Chondrocyte (in vitro differentiated cells): ENCODE results near the gene CPD. TPM values are rescaled to one million over a fixed set of nuclear protein-coding genes. Genes with fewer than 3 reads are reported as not detected.

Experiments
- DNase-seq: peaks from one replicate; pipeline ENCODE4 v3.0.0; 2021; ENCODE audit warnings: mixed read lengths, low spot score
- H3K27ac Mint-ChIP-seq: one replicate; pipeline ENCODE4 v1.8.0; 2021; ENCODE audit warnings: mild to moderate bottlenecking, moderate library complexity, mixed read lengths; ENCODE audit not compliant: unreplicated experiment
- H3K27me3 Mint-ChIP-seq: 2 replicates; pipeline ENCODE4 v1.8.0; 2021; ENCODE audit warnings: low read depth, mixed read lengths
- H3K36me3 Mint-ChIP-seq: 2 replicates; pipeline ENCODE4 v1.8.0; 2021; ENCODE audit warnings: low read depth, mixed read lengths
- H3K4me1 Mint-ChIP-seq: 2 replicates; pipeline ENCODE4 v1.8.0; 2021; ENCODE audit warnings: low read depth, mild to moderate bottlenecking, mixed read lengths
- H3K4me3 Mint-ChIP-seq: one replicate; pipeline ENCODE4 v1.8.0; 2021; ENCODE audit warnings: mild to moderate bottlenecking, moderate library complexity, mixed read lengths; ENCODE audit not compliant: unreplicated experiment
- H3K9me3 Mint-ChIP-seq: 2 replicates; pipeline ENCODE4 v1.8.0; 2021; ENCODE audit warnings: low read depth, mixed read lengths
- CTCF ChIP-seq: fragments of 200-600 bp; sonication (generic); IDR thresholded peaks from 2 replicates; pipeline ENCODE4 v1.5.0; 2021; ENCODE audit warnings: antibody characterized with exemption, mild to moderate bottlenecking, moderate library complexity
- total RNA-seq: library from RNA; stranded (reverse); gene quantifications from 3 replicates; pipeline ENCODE4 v1.2.1, GENCODE V29; 2021

Gene CPD
- total RNA-seq, 1 donor from 2014 or later, result 78.1 TPM

DNA sequence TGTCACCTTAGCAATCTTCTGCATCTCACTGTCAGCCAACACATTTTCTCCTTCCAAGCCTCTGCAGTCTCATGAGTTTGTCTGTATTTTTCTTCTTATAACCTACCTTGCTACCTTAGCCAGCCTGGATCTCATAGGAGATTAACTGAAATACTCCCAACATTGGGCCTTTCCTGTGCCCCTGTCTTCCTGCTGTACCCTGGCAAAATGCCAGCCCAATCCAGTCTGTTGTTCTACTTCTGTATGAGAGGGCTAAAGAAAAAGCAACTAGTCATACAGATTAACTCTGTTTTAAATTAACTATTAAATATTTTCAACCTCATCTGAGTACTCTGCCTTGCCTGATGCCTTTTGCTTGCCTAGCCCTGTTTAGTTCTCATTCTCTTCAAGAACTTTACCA, 116.9 kb downstream of the CPD start:
- H3K36me3 Mint-ChIP-seq, result peaks cover 43% of the 10 kb centered on the region
- H3K4me1 Mint-ChIP-seq, result no peaks in the 10 kb centered on the region
- H3K27me3 Mint-ChIP-seq, result no peaks in the 10 kb centered on the region
- no peak for TF ChIP-seq CTCF
- no peak overlapping the region for H3K4me3 Mint-ChIP-seq
- H3K9me3 Mint-ChIP-seq, result no peaks in the 10 kb centered on the region
- no peak overlapping the region for H3K27ac Mint-ChIP-seq
- DNase-seq, result no peak

GRCh38 chr17:30503558-30503957, 124.8 kb downstream of the CPD start:
- DNase-seq, result no peak
- no peaks in the 10 kb centered on the region for H3K27me3 Mint-ChIP-seq
- H3K36me3 Mint-ChIP-seq, result peaks cover 38% of the 10 kb centered on the region
- no peak overlapping the region for H3K4me3 Mint-ChIP-seq
- no peaks in the 10 kb centered on the region for H3K9me3 Mint-ChIP-seq
- TF ChIP-seq CTCF, result no peak
- H3K27ac Mint-ChIP-seq, result no peak overlapping the region
- no peaks in the 10 kb centered on the region for H3K4me1 Mint-ChIP-seq

GRCh38 chr17:30505868-30506417, 127.2 kb downstream of the CPD start:
- H3K9me3 Mint-ChIP-seq, result no peaks in the 10 kb centered on the region
- TF ChIP-seq CTCF, result no peak
- peaks cover 30% of the 10 kb centered on the region for H3K36me3 Mint-ChIP-seq
- H3K27ac Mint-ChIP-seq, result no peak overlapping the region
- DNase-seq, result no peak
- no peaks in the 10 kb centered on the region for H3K27me3 Mint-ChIP-seq
- no peaks in the 10 kb centered on the region for H3K4me1 Mint-ChIP-seq
- H3K4me3 Mint-ChIP-seq, result no peak overlapping the region

DNA sequence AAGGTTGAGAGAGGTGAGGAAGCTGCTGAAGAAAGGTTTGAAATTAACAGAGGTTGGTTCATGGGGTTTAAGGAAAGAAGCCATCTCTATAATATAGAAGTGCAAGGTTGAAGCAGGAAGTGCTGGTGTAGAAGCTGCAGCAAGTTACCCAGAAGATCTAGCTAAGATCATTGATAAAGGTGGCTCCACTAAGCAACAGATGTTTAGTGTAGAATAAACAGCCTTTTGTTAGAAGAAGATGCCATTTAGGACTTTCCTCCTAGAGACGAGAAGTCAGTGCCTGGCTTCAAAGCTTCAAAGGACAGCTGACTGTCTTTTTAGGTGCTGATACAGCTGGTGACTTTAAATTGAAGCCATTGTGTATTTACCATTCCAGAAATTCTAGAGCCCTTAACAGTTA, 127.8 kb downstream of the CPD start:
- H3K4me1 Mint-ChIP-seq, result no peaks in the 10 kb centered on the region
- DNase-seq, result no peak
- H3K27me3 Mint-ChIP-seq, result no peaks in the 10 kb centered on the region
- peaks cover 26% of the 10 kb centered on the region for H3K36me3 Mint-ChIP-seq
- no peak for TF ChIP-seq CTCF
- no peaks in the 10 kb centered on the region for H3K9me3 Mint-ChIP-seq
- no peak overlapping the region for H3K4me3 Mint-ChIP-seq
- no peak overlapping the region for H3K27ac Mint-ChIP-seq

DNA sequence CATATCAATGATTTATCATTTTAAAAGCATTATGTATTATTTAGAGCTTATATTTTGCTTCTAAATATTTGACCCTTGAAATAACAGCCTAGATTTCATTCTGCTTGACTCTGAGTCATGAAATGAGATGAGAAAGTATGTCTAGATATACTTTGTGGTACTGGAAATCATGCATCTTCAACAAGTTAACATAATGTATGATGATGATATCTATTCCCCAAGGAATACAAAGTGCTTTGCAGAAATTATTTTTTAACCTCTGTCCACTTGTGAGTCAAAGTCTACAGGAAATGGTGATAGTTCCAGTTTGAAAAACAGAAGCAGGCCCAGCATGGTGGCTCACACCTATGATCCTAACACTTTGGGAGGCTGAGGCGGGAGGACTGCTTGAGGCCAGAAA, 134.6 kb downstream of the CPD start:
- Mint-ChIP-seq H3K27me3 (no peaks in the 10 kb centered on the region), H3K9me3 (no peaks in the 10 kb centered on the region), H3K36me3 (peaks cover 7% of the 10 kb centered on the region), H3K4me3 (no peak overlapping the region), H3K4me1 (peaks cover 5% of the 10 kb centered on the region), H3K27ac (no peak overlapping the region)
- no peak for TF ChIP-seq CTCF
- DNase-seq, result no peak
